NCI-H1105 (cell line): ENCODE data around the gene CYTH2.

ENCODE experiments used
- DNase-seq: peaks from one replicate; lab custom pipeline; 2025; lab: John Stamatoyannopoulos, UW

CYTH2 gene

GRCh38 chr19:48493718-48494401 is 24.7 kb downstream of the CYTH2 start:
- DNase-seq, result no peak

- DNase-seq, result no peak
These were observed 26.2 kb downstream of the CYTH2 start for GRCh38 chr19:48495396-48495795.

- no peak for DNase-seq
These were observed 28.0 kb downstream of the CYTH2 start for GRCh38 chr19:48496959-48497727.

GRCh38 chr19:48497728-48498594 is 28.8 kb downstream of the CYTH2 start:
- DNase-seq, result no peak

GRCh38 chr19:48498595-48499311 is 29.6 kb downstream of the CYTH2 start:
- DNase-seq, result no peak

GRCh38 chr19:48499316-48500090 is 30.3 kb downstream of the CYTH2 start:
- DNase-seq, result no peak

GRCh38 chr19:48500830-48501493 is 31.8 kb downstream of the CYTH2 start:
- DNase-seq, result no peak

- DNase-seq, result peak; percentile 97
These were observed 32.6 kb downstream of the CYTH2 start for GRCh38 chr19:48501494-48502349.

- DNase-seq, result no peak
These were observed 33.3 kb downstream of the CYTH2 start for GRCh38 chr19:48502350-48503018.

- no peak for DNase-seq
These were observed 37.1 kb downstream of the CYTH2 start for GRCh38 chr19:48506138-48506733.

- no peak for DNase-seq
These were observed 38.8 kb downstream of the CYTH2 start for GRCh38 chr19:48507911-48508439.

- no peak for DNase-seq
These were observed 39.7 kb downstream of the CYTH2 start for GRCh38 chr19:48508729-48509411.

GRCh38 chr19:48509467-48510194 is 40.5 kb downstream of the CYTH2 start:
- no peak for DNase-seq

GRCh38 chr19:48510421-48511268 is 41.5 kb downstream of the CYTH2 start:
- peak; percentile 38 for DNase-seq

GRCh38 chr19:48511321-48511731 is 42.2 kb downstream of the CYTH2 start:
- no peak for DNase-seq
